HepG2 (cell line): Measurements from ENCODE around the gene HMCN1. TPM values are rescaled to one million over a fixed set of nuclear protein-coding genes. Genes with fewer than 3 reads are reported as not detected.

Experiments
- ATAC-seq: fragments of 200-7000 bp; cut with Tn5 transposase; 3 replicates; pipeline ENCODE4 v1.9.1; 2020; ENCODE audit warnings: mild to moderate bottlenecking, moderate library complexity
- BruUV-seq: library from RNA; stranded (reverse); fragments of 400-500 nt; replicated peaks from 2 replicates; lab custom pipeline; 2021; lab: Mats Ljungman, UMichigan
- CTCF ChIA-PET: fragments of 300-600 bp; formaldehyde crosslinking; extraction: SDS; loops from one replicate; lab custom pipeline; 2021; ENCODE audit warnings: low total read pairs, inconsistent platforms, low intra/inter-chr PET ratio; lab: Yijun Ruan, JAX
- POLR2A ChIA-PET: fragments of 350-600 bp; sonication (Branson Sonifier 250); formaldehyde crosslinking; loops from one replicate; lab custom pipeline; 2020; ENCODE audit warnings: antibody characterized with exemption, inconsistent platforms; lab: Yijun Ruan, JAX
- DNase-seq: peaks from one replicate; pipeline ENCODE4 v3.0.0-alpha.2; 2015; ENCODE audit warnings: low spot score
- FAIRE-seq: peaks from 3 replicates; lab custom pipeline; 2011; peaks lifted over from hg19 to GRCh38; lab: Jason Lieb, UNC
- H2AFZ ChIP-seq: one replicate; pipeline ENCODE4 v1.6.1; 2011; ENCODE audit warnings: low read length, inconsistent platforms
- H3K27ac ChIP-seq: fragments of 300-600 bp; 3 replicates; pipeline ENCODE4 v1.8.0; 2011; ENCODE audit warnings: mixed run types, mild to moderate bottlenecking, mixed read lengths, low read length, inconsistent platforms; ENCODE audit not compliant: insufficient read depth; ENCODE audit errors: extremely low read length
- H3K27me3 ChIP-seq, 2 experiments: fragments of 200-600 bp in 1 of 2; 2 replicates in 1 of 2; 3 replicates in 1 of 2; pipeline versions ENCODE4 v1.6.0 to v1.8.0; 2011; ENCODE audit warnings: low read length in 2 of 2, mild to moderate bottlenecking in 2 of 2, moderate library complexity in 2 of 2, inconsistent platforms in 1 of 2; ENCODE audit not compliant: insufficient read depth in 2 of 2, control insufficient read depth in 1 of 2
- H3K36me3 ChIP-seq, 2 experiments: fragments of 200-600 bp in 1 of 2; replicated peaks in 1 of 2; 2 replicates in 1 of 2; 3 replicates in 1 of 2; pipeline versions ENCODE4 v1.5.1 to v1.8.0; 2011; ENCODE audit warnings: low read length in 2 of 2, inconsistent platforms in 1 of 2; ENCODE audit not compliant: insufficient read depth in 2 of 2, control insufficient read depth in 1 of 2
- H3K4me1 ChIP-seq: 2 replicates; pipeline ENCODE4 v1.5.1; 2012; ENCODE audit warnings: low read length, inconsistent platforms; ENCODE audit not compliant: insufficient read depth
- H3K4me2 ChIP-seq: 2 replicates; pipeline ENCODE4 v1.6.0; 2011; ENCODE audit warnings: low read depth, low read length, inconsistent platforms
- H3K4me3 ChIP-seq, 3 experiments: fragments of 200-600 bp in 1 of 3; sonication (generic), shearing (Covaris generic) in 1 of 3; replicated peaks in 1 of 3; 2 replicates each; pipeline ENCODE4 v1.5.1; 2011 to 2016; ENCODE audit warnings: low read length in 3 of 3, inconsistent platforms in 2 of 3, low read depth in 2 of 3, mild to moderate bottlenecking in 2 of 3, control low read depth in 1 of 3, mixed read lengths in 1 of 3; ENCODE audit not compliant: insufficient read depth in 1 of 3
- H3K79me2 ChIP-seq: one replicate; pipeline ENCODE4 v1.6.1; 2011; ENCODE audit warnings: low read length, inconsistent platforms; ENCODE audit not compliant: insufficient read depth
- H3K9ac ChIP-seq: 2 replicates; pipeline ENCODE4 v1.6.0; 2011; ENCODE audit warnings: mild to moderate bottlenecking, low read depth, low read length, inconsistent platforms; ENCODE audit not compliant: insufficient read depth
- H3K9me3 ChIP-seq: 2 replicates; pipeline ENCODE4 v1.5.1; 2012; ENCODE audit warnings: mild to moderate bottlenecking, low read length
- H4K20me1 ChIP-seq: 2 replicates; pipeline ENCODE4 v1.6.0; 2011; ENCODE audit warnings: inconsistent platforms, mild to moderate bottlenecking, low read length, moderate library complexity; ENCODE audit not compliant: insufficient read depth
- ATF5 ChIP-seq: sonication (generic); formaldehyde crosslinking; IDR thresholded peaks from 2 replicates; pipeline ENCODE4 v1.4.0; 2020; ENCODE audit warnings: mild to moderate bottlenecking, low read depth, missing genetic modification reagents
- CC2D1A ChIP-seq: sonication (generic); formaldehyde crosslinking; IDR thresholded peaks from 2 replicates; pipeline ENCODE4 v1.8.1; 2023; ENCODE audit warnings: mild to moderate bottlenecking, missing genetic modification reagents
- CREB1 ChIP-seq, 2 experiments: fragments of 450-650 bp in 1 of 2; IDR thresholded peaks; 2 replicates each; pipeline ENCODE4 v1.6.1; 2016 to 2017; ENCODE audit warnings: control low read depth in 1 of 2, mild to moderate bottlenecking in 1 of 2, missing compliant biosample characterization in 1 of 2, missing genetic modification characterization in 1 of 2
- HOMEZ ChIP-seq: IDR thresholded peaks from 2 replicates; pipeline ENCODE4 v1.6.1; 2016; ENCODE audit warnings: low read depth
- HOXA5 ChIP-seq: sonication (generic); formaldehyde crosslinking; IDR thresholded peaks from 2 replicates; pipeline ENCODE4 v1.4.0; 2020; ENCODE audit warnings: missing genetic modification reagents
- IKZF4 ChIP-seq: sonication (generic); formaldehyde crosslinking; IDR thresholded peaks from 2 replicates; pipeline ENCODE4 v1.5.1; 2020; ENCODE audit warnings: borderline replicate concordance, mild to moderate bottlenecking, low read depth, missing genetic modification reagents; ENCODE audit errors: not compliant biosample characterization
- KDM2A ChIP-seq: sonication (generic); formaldehyde crosslinking; IDR thresholded peaks from 2 replicates; pipeline ENCODE4 v1.4.0; 2020; ENCODE audit warnings: low read depth, missing genetic modification reagents, borderline replicate concordance
- MXI1 ChIP-seq: IDR thresholded peaks from 3 replicates; pipeline ENCODE4 v1.6.1; 2012; ENCODE audit warnings: low read depth, low read length, inconsistent platforms, borderline replicate concordance
- NCOR1 ChIP-seq: fragments of 200-600 bp; sonication (generic); IDR thresholded peaks from 2 replicates; pipeline ENCODE4 v1.7.0; 2017; ENCODE audit warnings: antibody characterized with exemption, low read length, borderline replicate concordance
- RNF2 ChIP-seq: fragments of 450-650 bp; conservative IDR thresholded peaks from 2 replicates; pipeline ENCODE4 v1.6.1; 2016; ENCODE audit warnings: low read depth
- RXRA ChIP-seq: sonication (generic); formaldehyde crosslinking; IDR thresholded peaks from 2 replicates; pipeline ENCODE4 v1.5.1; 2020; ENCODE audit warnings: missing genetic modification reagents
- SRY ChIP-seq: sonication (generic); formaldehyde crosslinking; IDR thresholded peaks from 2 replicates; pipeline ENCODE4 v1.8.0; 2022; ENCODE audit warnings: mild to moderate bottlenecking, missing genetic modification reagents
- TCF7 ChIP-seq: sonication (generic); IDR thresholded peaks from 2 replicates; pipeline ENCODE4 v1.6.1; 2016; ENCODE audit warnings: antibody characterized with exemption, low read depth
- WIZ ChIP-seq: sonication (generic); formaldehyde crosslinking; IDR thresholded peaks from 2 replicates; pipeline ENCODE4 v1.5.1; 2020; ENCODE audit warnings: mild to moderate bottlenecking, missing genetic modification reagents
- YEATS2 ChIP-seq: sonication (generic); formaldehyde crosslinking; IDR thresholded peaks from 2 replicates; pipeline ENCODE4 v1.4.0; 2020; ENCODE audit warnings: missing genetic modification reagents, borderline replicate concordance
- ZBTB25 ChIP-seq: IDR thresholded peaks from 2 replicates; pipeline ENCODE4 v1.6.1; 2018; ENCODE audit warnings: missing genetic modification reagents
- ZBTB8A ChIP-seq: sonication (generic); formaldehyde crosslinking; IDR thresholded peaks from 2 replicates; pipeline ENCODE4 v1.4.0; 2020; ENCODE audit warnings: mild to moderate bottlenecking, low read depth, missing genetic modification reagents, borderline replicate concordance
- ZKSCAN1 ChIP-seq: fragments of 150-350 bp; IDR thresholded peaks from 2 replicates; pipeline ENCODE4 v1.6.1; 2014; ENCODE audit warnings: low read length
- ZNF3 ChIP-seq: IDR thresholded peaks from 2 replicates; pipeline ENCODE4 v1.7.0; 2017; ENCODE audit warnings: inconsistent platforms
- ZNF564 ChIP-seq: sonication (generic); formaldehyde crosslinking; IDR thresholded peaks from 2 replicates; pipeline ENCODE4 v1.8.1; 2023; ENCODE audit warnings: mild to moderate bottlenecking, missing genetic modification reagents
- ZNF792 ChIP-seq: IDR thresholded peaks from 2 replicates; pipeline ENCODE4 v1.6.1; 2016
- in situ Hi-C: cut with HindIII; loops from 2 replicates; pipeline ENCODE4 v1.10.0; 2017; ENCODE audit warnings: low pct_unique_long_range_greater_than_20kb; ENCODE audit not compliant: extremely low pct_ligation_motif_present
- intact Hi-C: fragments of 100-400 bp; cut with micrococcal nuclease; formaldehyde crosslinking; loops from one replicate; pipeline ENCODE4 v1.10.0; 2022; ENCODE audit not compliant: unreplicated experiment
- polyA plus RNA-seq, 8 experiments: library from polyadenylated mRNA; depleted of rRNA in 3 of 8; stranded (reverse) in 7 of 8; unstranded in 1 of 8; fragments of >200 nt; fragmentation: Illumina TruSeq in 4 of 8; extraction: Trizol in 4 of 8; gene quantifications; 2 replicates each; pipeline versions ENCODE4 v1.2.1 to v1.2.3, GENCODE V29; 2011 to 2016; ENCODE audit warnings: low read depth in 4 of 8, missing spikeins in 1 of 8, mixed read lengths in 1 of 8; ENCODE audit not compliant: insufficient read depth in 1 of 8
- total RNA-seq, 5 experiments: library from RNA; depleted of rRNA; stranded (reverse); fragments of >200 nt; fragmentation: Illumina TruSeq; extraction: Trizol; gene quantifications; 2 replicates each; pipeline ENCODE4 v1.2.3, GENCODE V29; 2016; ENCODE audit warnings: low read depth in 1 of 5

HMCN1 gene
- total and polyA plus RNA-seq, 2 of the 13 experiments (the other 11 are each of a cell fraction or from before 2014, with no cell fraction given): 0.03 TPM; not detected in 1

GRCh38 chr1:185874246-185874645, 140.1 kb downstream of the HMCN1 start (continued):
- TF ChIP-seq ATF5 (CRISPR knock-in tag): no peak
- no peak for TF ChIP-seq CREB1 (IDR thresholded peaks at IDR 0.05)
- no peak for TF ChIP-seq CREB1 (CRISPR knock-in tag; IDR thresholded peaks at IDR 0.05)
- TF ChIP-seq SRY (CRISPR knock-in tag): no peak
- TF ChIP-seq IKZF4 (CRISPR knock-in tag): no peak
- no peak for TF ChIP-seq CC2D1A
- no peak for TF ChIP-seq RXRA
- TF ChIP-seq ZNF792 (CRISPR knock-in tag): no peak
- TF ChIP-seq RNF2: no peak
- TF ChIP-seq WIZ (CRISPR knock-in tag): no peak
- no peak for TF ChIP-seq TCF7
- TF ChIP-seq ZBTB25 (CRISPR knock-in tag): no peak
- TF ChIP-seq ZNF564 (CRISPR knock-in tag): no peak

GRCh38 chr1:185880330-185880729, 146.1 kb downstream of the HMCN1 start:
- POLR2A ChIA-PET: no interaction called here
- in situ Hi-C loops: no loop called here
- ATAC-seq (no peak), DNase-seq (no peak), FAIRE-seq (no peak)
- Histone ChIP-seq H3K4me3 (no peak overlapping the region), H3K36me3 (no peaks in the 10 kb centered on the region), H2AFZ (no peak overlapping the region), H3K27ac (no peak overlapping the region), H4K20me1 (no peaks in the 10 kb centered on the region), H3K9ac (no peak overlapping the region), H3K4me1 (no peaks in the 10 kb centered on the region), H3K4me2 (no peak overlapping the region), H3K27me3 (no peaks in the 10 kb centered on the region), H3K9me3 (no peaks in the 10 kb centered on the region), H3K79me2 (no peaks in the 10 kb centered on the region)
- no TSS peak for BruUV-seq
- CTCF ChIA-PET: no interaction called here
- intact Hi-C loops: no loop called here
- TF ChIP-seq YEATS2 (CRISPR knock-in tag) (no peak), MXI1 (no peak), NCOR1 (no peak), ZNF3 (CRISPR knock-in tag) (no peak), ZKSCAN1 (no peak), HOXA5 (CRISPR knock-in tag) (no peak), HOMEZ (CRISPR knock-in tag) (no peak), KDM2A (CRISPR knock-in tag) (no peak), ZBTB8A (CRISPR knock-in tag) (no peak)
